ENCODE measurements around the gene CD177.

- TF ChIP-seq CTCF (IDR thresholded peaks at IDR 0.05) (no peak), POLR2AphosphoS5 (IDR thresholded peaks at IDR 0.05) (no peak), POLR2A (IDR thresholded peaks at IDR 0.05) (no peak)
These were observed 32.9 kb upstream of the CD177 start for GRCh38 chr19:43320546-43320945.
